ENCODE data around the gene SLC1A1. TPM values are rescaled to one million over a fixed set of nuclear protein-coding genes. Genes with fewer than 3 reads are reported as not detected.

Gene SLC1A1
- total RNA-seq, 2 experiments from 2014 or later, result 0.11 to 0.14 TPM

GRCh38 chr9:4489562-4489918 is 728 bp upstream of the SLC1A1 start:
- peaks cover 22% of the 10 kb centered on the region for H3K4me1 ChIP-seq (ENCODE audit: insufficient read depth, low read length)
- CTCF ChIA-PET, result no interaction called here
- H3K9me3 Mint-ChIP-seq, result no peaks in the 10 kb centered on the region
- H3K27me3 ChIP-seq (ENCODE audit: control insufficient read depth in 1 of 2, insufficient read depth in 2 of 2, low read length in 2 of 2), result peaks cover 28 to 43% of the 10 kb centered on the region in 2 experiments
- DNase-seq (no peak), ATAC-seq (ENCODE audit: poor library complexity) (no peak)
- H3K9me3 ChIP-seq (ENCODE audit: control insufficient read depth in 1 of 2, insufficient read depth in 1 of 2, low read length in 2 of 2), result no peaks in the 10 kb centered on the region
- H3K36me3 ChIP-seq (ENCODE audit: insufficient read depth, low read length), result no peaks in the 10 kb centered on the region
- no peaks in the 10 kb centered on the region for H3K36me3 Mint-ChIP-seq (ENCODE audit: low read depth)
- peaks cover 39% of the 10 kb centered on the region for H3K27me3 Mint-ChIP-seq
- H3K27ac Mint-ChIP-seq, result no peak overlapping the region
- peak overlapping the region; percentile 82 for H3K4me3 Mint-ChIP-seq
- H3K27ac ChIP-seq (ENCODE audit: low read depth in 1 of 2, low read length in 2 of 2), result no peak overlapping the region
- TF ChIP-seq, protein P1, sequence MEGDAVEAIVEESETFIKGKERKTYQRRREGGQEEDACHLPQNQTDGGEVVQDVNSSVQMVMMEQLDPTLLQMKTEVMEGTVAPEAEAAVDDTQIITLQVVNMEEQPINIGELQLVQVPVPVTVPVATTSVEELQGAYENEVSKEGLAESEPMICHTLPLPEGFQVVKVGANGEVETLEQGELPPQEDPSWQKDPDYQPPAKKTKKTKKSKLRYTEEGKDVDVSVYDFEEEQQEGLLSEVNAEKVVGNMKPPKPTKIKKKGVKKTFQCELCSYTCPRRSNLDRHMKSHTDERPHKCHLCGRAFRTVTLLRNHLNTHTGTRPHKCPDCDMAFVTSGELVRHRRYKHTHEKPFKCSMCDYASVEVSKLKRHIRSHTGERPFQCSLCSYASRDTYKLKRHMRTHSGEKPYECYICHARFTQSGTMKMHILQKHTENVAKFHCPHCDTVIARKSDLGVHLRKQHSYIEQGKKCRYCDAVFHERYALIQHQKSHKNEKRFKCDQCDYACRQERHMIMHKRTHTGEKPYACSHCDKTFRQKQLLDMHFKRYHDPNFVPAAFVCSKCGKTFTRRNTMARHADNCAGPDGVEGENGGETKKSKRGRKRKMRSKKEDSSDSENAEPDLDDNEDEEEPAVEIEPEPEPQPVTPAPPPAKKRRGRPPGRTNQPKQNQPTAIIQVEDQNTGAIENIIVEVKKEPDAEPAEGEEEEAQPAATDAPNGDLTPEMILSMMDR (IDR thresholded peaks at IDR 0.05), result no peak
- POLR2A ChIA-PET, result interaction anchor here (0.7 to 1.5 kb wide), 3 partner anchors 62 to 230 kb away, joined by 3 to 6 read pairs (median 4); no protein-coding TSS in a partner anchor
- H3K4me1 Mint-ChIP-seq (ENCODE audit: low read depth), result peaks cover 31% of the 10 kb centered on the region
- H3K4me3 ChIP-seq (ENCODE audit: low read length), result peak overlapping the region; percentile 43
- intact Hi-C loops (cut with DNase I, micrococcal nuclease), result loop anchor here in 1 of 2 experiments (5.0 kb wide), 1 partner anchor 108 kb away; no protein-coding TSS in a partner anchor

DNA sequence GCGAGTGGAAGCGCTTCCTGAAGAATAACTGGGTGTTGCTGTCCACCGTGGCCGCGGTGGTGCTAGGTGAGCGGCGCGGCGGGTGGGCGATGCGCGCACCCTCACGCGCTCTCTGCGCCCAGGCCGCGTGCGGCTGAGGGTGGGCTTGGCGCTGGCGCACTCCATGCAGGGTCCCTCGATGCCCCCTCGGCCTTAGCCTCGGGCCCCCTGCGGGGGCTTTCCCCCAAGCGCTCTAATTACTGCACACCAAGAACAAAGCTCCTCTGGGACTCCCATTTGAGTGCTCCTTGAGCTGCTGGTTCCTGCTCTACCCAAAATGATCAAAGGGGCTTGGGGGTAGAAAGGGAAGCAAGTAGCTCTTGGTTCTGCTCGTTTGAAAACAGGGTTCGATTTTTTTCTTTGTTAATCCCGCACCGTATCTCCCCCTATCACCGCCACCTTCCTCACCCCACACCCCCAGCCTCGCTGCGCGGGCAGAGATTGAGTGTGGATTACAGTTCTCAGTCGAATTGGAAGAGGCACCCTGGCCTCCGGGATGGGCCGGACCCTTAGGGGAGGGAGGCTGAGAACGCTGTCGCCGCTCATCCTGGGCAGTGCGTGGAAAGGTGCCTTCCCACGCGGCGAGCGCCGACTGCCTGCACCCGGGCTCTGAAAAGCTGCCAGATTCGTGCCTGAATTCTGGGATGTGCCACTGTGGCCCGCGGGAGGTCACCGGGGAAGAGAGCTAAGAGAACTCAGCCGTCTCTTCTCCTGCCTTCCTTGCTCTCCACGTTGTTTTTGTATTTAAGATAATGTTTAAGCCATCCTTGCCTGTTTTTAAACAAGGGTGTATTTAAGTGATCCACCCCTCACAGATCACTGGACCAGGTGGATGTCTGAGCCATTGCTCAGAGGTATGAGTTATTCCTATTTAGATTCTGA is 697 bp downstream of the SLC1A1 start:
- ATAC-seq (ENCODE audit: poor library complexity) (no peak), DNase-seq (peak in 1 of 14 experiments; percentile 3)

GRCh38 chr9:4491626-4491975 is 1.3 kb downstream of the SLC1A1 start:
- Mint-ChIP-seq H3K9me3 (no peaks in the 10 kb centered on the region), H3K27ac (no peak overlapping the region), H3K4me1 (ENCODE audit: low read depth) (peaks cover 24% of the 10 kb centered on the region), H3K27me3 (peaks cover 56% of the 10 kb centered on the region), H3K36me3 (ENCODE audit: low read depth) (no peaks in the 10 kb centered on the region), H3K4me3 (peak overlapping the region; percentile 90)
- no peak overlapping the region for H3K4me3 ChIP-seq (ENCODE audit: low read length)
- DNase-seq (no peak), ATAC-seq (ENCODE audit: poor library complexity) (no peak)
- H3K27ac ChIP-seq (ENCODE audit: low read depth in 1 of 2, low read length in 2 of 2), result no peak overlapping the region
- no peaks in the 10 kb centered on the region for H3K36me3 ChIP-seq (ENCODE audit: insufficient read depth, low read length)
- H3K27me3 ChIP-seq (ENCODE audit: control insufficient read depth in 1 of 2, insufficient read depth in 2 of 2, low read length in 2 of 2), result peaks cover 40 to 52% of the 10 kb centered on the region in 2 experiments
- ChIA-PET POLR2A (interaction anchor here (1.1 kb wide), 1 partner anchor 59 kb away, joined by 4 read pairs; no protein-coding TSS in a partner anchor), CTCF (no interaction called here)
- peaks cover 22% of the 10 kb centered on the region for H3K4me1 ChIP-seq (ENCODE audit: insufficient read depth, low read length)
- TF ChIP-seq, protein P1 (IDR thresholded peaks at IDR 0.05), result no peak
- intact Hi-C loops (cut with DNase I, micrococcal nuclease), result loop anchor here (10.0 kb wide), 3 partner anchors 63 to 153 kb away; no protein-coding TSS in a partner anchor
- no peaks in the 10 kb centered on the region for H3K9me3 ChIP-seq (ENCODE audit: control insufficient read depth in 1 of 2, insufficient read depth in 1 of 2, low read length in 2 of 2)

More for the DNA sequence above, 697 bp downstream of the SLC1A1 start:
- Mint-ChIP-seq H3K27ac (no peak overlapping the region), H3K4me3 (peak overlapping the region; percentile 90), H3K36me3 (ENCODE audit: low read depth) (no peaks in the 10 kb centered on the region), H3K4me1 (ENCODE audit: low read depth) (peaks cover 31% of the 10 kb centered on the region), H3K9me3 (no peaks in the 10 kb centered on the region), H3K27me3 (peaks cover 51% of the 10 kb centered on the region)
- intact Hi-C loops (cut with DNase I, micrococcal nuclease), result loop anchor here (10.0 kb wide), 3 partner anchors 64 to 154 kb away; no protein-coding TSS in a partner anchor
- ChIA-PET CTCF (no interaction called here), POLR2A (interaction anchor here (1.1 to 1.5 kb wide), 2 partner anchors 60 kb away, joined by 4 to 6 read pairs; no protein-coding TSS in a partner anchor)
- Histone ChIP-seq H3K4me1 (ENCODE audit: insufficient read depth, low read length) (peaks cover 22% of the 10 kb centered on the region), H3K9me3 (ENCODE audit: control insufficient read depth in 1 of 2, insufficient read depth in 1 of 2, low read length in 2 of 2) (no peaks in the 10 kb centered on the region), H3K27ac (ENCODE audit: low read depth in 1 of 2, low read length in 2 of 2) (no peak overlapping the region), H3K27me3 (ENCODE audit: control insufficient read depth in 1 of 2, insufficient read depth in 2 of 2, low read length in 2 of 2) (peaks cover 39 to 52% of the 10 kb centered on the region in 2 experiments), H3K4me3 (ENCODE audit: low read length) (peak overlapping the region; percentile 23), H3K36me3 (ENCODE audit: insufficient read depth, low read length) (no peaks in the 10 kb centered on the region)
- TF ChIP-seq, protein P1 (IDR thresholded peaks at IDR 0.05), result no peak
